IMR-90 (cell line): ENCODE measurements around the gene GORASP1. TPM values are rescaled to one million over a fixed set of nuclear protein-coding genes. Genes with fewer than 3 reads are reported as not detected.

Experiments
- ATAC-seq: fragments of 200-7000 bp; cut with Tn5 transposase; 2 replicates; pipeline ENCODE4 v1.9.1; 2020; ENCODE audit warnings: low read depth, mild to moderate bottlenecking, moderate library complexity
- BruUV-seq: library from RNA; stranded (reverse); fragments of 400-500 nt; replicated peaks from 2 replicates; lab custom pipeline; 2021; lab: Mats Ljungman, UMichigan
- CTCF ChIA-PET: fragments of 300-600 bp; formaldehyde crosslinking; extraction: SDS; loops from one replicate; lab custom pipeline; 2021; ENCODE audit warnings: antibody characterized with exemption; lab: Yijun Ruan, JAX
- POLR2A ChIA-PET: fragments of 300-600 bp; sonication (Branson Sonifier 250); formaldehyde crosslinking; loops from one replicate; lab custom pipeline; 2022; ENCODE audit warnings: antibody characterized with exemption; ENCODE audit not compliant: unreplicated experiment; lab: Charles Lee
- DNase-seq: peaks from one replicate; pipeline ENCODE4 v3.0.0; 2013
- H2AFZ ChIP-seq: replicated peaks from 2 replicates; pipeline ENCODE3; 2013; ENCODE audit warnings: low read length, mild to moderate bottlenecking; ENCODE audit not compliant: poor library complexity
- H2AK5ac ChIP-seq: 2 replicates; pipeline ENCODE4 v1.6.1; 2013; ENCODE audit warnings: low read depth, low read length, inconsistent platforms
- H2AK9ac ChIP-seq: replicated peaks from 2 replicates; pipeline ENCODE3; 2013; ENCODE audit warnings: mild to moderate bottlenecking, low read depth, low read length, moderate library complexity; ENCODE audit not compliant: poor library complexity
- H2BK120ac ChIP-seq: 2 replicates; pipeline ENCODE4 v1.6.1; 2013; ENCODE audit warnings: low read depth, low read length, inconsistent platforms
- H2BK15ac ChIP-seq: 3 replicates; pipeline ENCODE4 v1.6.1; 2013; ENCODE audit warnings: low read depth, low read length, inconsistent platforms
- H2BK20ac ChIP-seq: 2 replicates; pipeline ENCODE4 v1.6.1; 2013; ENCODE audit warnings: low read depth, mild to moderate bottlenecking, inconsistent platforms, low read length, moderate library complexity
- H2BK5ac ChIP-seq: 2 replicates; pipeline ENCODE4 v1.6.1; 2013; ENCODE audit warnings: mild to moderate bottlenecking, low read depth, low read length, inconsistent platforms; ENCODE audit not compliant: poor library complexity, severe bottlenecking
- H3K14ac ChIP-seq: replicated peaks from 2 replicates; pipeline ENCODE4 v1.6.1; 2013; ENCODE audit warnings: low read depth, low read length, inconsistent platforms
- H3K18ac ChIP-seq: 2 replicates; pipeline ENCODE4 v1.6.1; 2013; ENCODE audit warnings: low read depth, low read length, control low read depth
- H3K23ac ChIP-seq: 2 replicates; pipeline ENCODE4 v1.6.1; 2013; ENCODE audit warnings: low read depth, low read length, inconsistent platforms
- H3K27ac ChIP-seq: 2 replicates; pipeline ENCODE4 v1.5.1; 2013; ENCODE audit warnings: mild to moderate bottlenecking, control low read depth, low read length; ENCODE audit not compliant: insufficient read depth
- H3K27me3 ChIP-seq: 2 replicates; pipeline ENCODE4 v1.6.1; 2013; ENCODE audit warnings: low read length; ENCODE audit not compliant: control insufficient read depth, insufficient read depth
- H3K36me3 ChIP-seq: 2 replicates; pipeline ENCODE4 v1.6.1; 2013; ENCODE audit warnings: low read length, mixed read lengths; ENCODE audit not compliant: control insufficient read depth, insufficient read depth
- H3K4ac ChIP-seq: 2 replicates; pipeline ENCODE4 v1.6.1; 2013; ENCODE audit warnings: low read depth, low read length, inconsistent platforms
- H3K4me1 ChIP-seq: 2 replicates; pipeline ENCODE4 v1.6.1; 2013; ENCODE audit warnings: low read length, mixed read lengths; ENCODE audit not compliant: control insufficient read depth, insufficient read depth
- H3K4me2 ChIP-seq: 2 replicates; pipeline ENCODE4 v1.6.1; 2013; ENCODE audit warnings: low read depth, mild to moderate bottlenecking, control low read depth, low read length, moderate library complexity
- H3K4me3 ChIP-seq: 2 replicates; pipeline ENCODE4 v1.5.1; 2013; ENCODE audit warnings: low read depth, mild to moderate bottlenecking, control low read depth, low read length, moderate library complexity; ENCODE audit not compliant: insufficient read depth
- H3K56ac ChIP-seq: 2 replicates; pipeline ENCODE4 v1.6.1; 2013; ENCODE audit warnings: low read length, inconsistent platforms; ENCODE audit not compliant: insufficient read depth; ENCODE audit errors: extremely low read depth
- H3K79me1 ChIP-seq, 2 experiments: 2 replicates each; pipeline ENCODE4 v1.6.1; 2013; ENCODE audit warnings: low read length in 2 of 2, inconsistent platforms in 1 of 2, low read depth in 1 of 2
- H3K9ac ChIP-seq: 2 replicates; pipeline ENCODE4 v1.6.1; 2013; ENCODE audit warnings: low read depth, low read length, control low read depth
- H3K9me1 ChIP-seq: 2 replicates; pipeline ENCODE4 v1.6.1; 2013; ENCODE audit warnings: low read length, inconsistent platforms; ENCODE audit not compliant: insufficient read depth
- H3K9me3 ChIP-seq: 2 replicates; pipeline ENCODE4 v1.6.1; 2013; ENCODE audit warnings: low read length; ENCODE audit not compliant: control insufficient read depth, insufficient read depth
- H4K20me1 ChIP-seq: 2 replicates; pipeline ENCODE4 v1.6.1; 2013; ENCODE audit warnings: low read length, inconsistent platforms; ENCODE audit not compliant: insufficient read depth
- H4K5ac ChIP-seq: 2 replicates; pipeline ENCODE4 v1.6.1; 2013; ENCODE audit warnings: mild to moderate bottlenecking, low read depth, low read length, control low read depth
- H4K8ac ChIP-seq, 2 experiments: 2 replicates each; pipeline ENCODE4 v1.6.1; 2013; ENCODE audit warnings: low read depth in 2 of 2, low read length in 2 of 2, control low read depth in 1 of 2, inconsistent platforms in 1 of 2
- H4K91ac ChIP-seq: 2 replicates; pipeline ENCODE4 v1.6.1; 2013; ENCODE audit warnings: low read depth, low read length, inconsistent platforms; ENCODE audit not compliant: insufficient read depth
- BHLHE40 ChIP-seq: fragments of 150-350 bp; IDR thresholded peaks from 2 replicates; pipeline ENCODE4 v1.6.1; 2016; ENCODE audit warnings: mild to moderate bottlenecking, low read depth, low read length
- CEBPB ChIP-seq: IDR thresholded peaks from 2 replicates; pipeline ENCODE4 v1.6.1; 2012; ENCODE audit warnings: low read depth, low read length, improper control_type of control experiment
- CHD1 ChIP-seq: IDR thresholded peaks from 2 replicates; pipeline ENCODE4 v1.6.1; 2012; ENCODE audit warnings: low read depth, low read length, improper control_type of control experiment
- MAFK ChIP-seq: IDR thresholded peaks from 2 replicates; pipeline ENCODE4 v1.6.1; 2012; ENCODE audit warnings: low read depth, low read length, improper control_type of control experiment
- MAZ ChIP-seq: IDR thresholded peaks from 2 replicates; pipeline ENCODE4 v1.6.1; 2012; ENCODE audit warnings: low read depth, mild to moderate bottlenecking, low read length, improper control_type of control experiment, moderate library complexity, borderline replicate concordance
- MXI1 ChIP-seq: IDR thresholded peaks from 2 replicates; pipeline ENCODE4 v1.6.1; 2012; ENCODE audit warnings: low read depth, mild to moderate bottlenecking, low read length, moderate library complexity, borderline replicate concordance
- NFE2L2 ChIP-seq: fragments of 150-350 bp; IDR thresholded peaks from 2 replicates; pipeline ENCODE4 v1.6.1; 2016; ENCODE audit warnings: low read depth, mild to moderate bottlenecking, low read length
- POLR2A ChIP-seq: IDR thresholded peaks from 2 replicates; pipeline ENCODE4 v1.6.1; 2012; ENCODE audit warnings: mild to moderate bottlenecking, low read depth, low read length
- RAD21 ChIP-seq: IDR thresholded peaks from 2 replicates; pipeline ENCODE4 v1.6.1; 2012; ENCODE audit warnings: low read length, improper control_type of control experiment
- RCOR1 ChIP-seq: IDR thresholded peaks from 2 replicates; pipeline ENCODE4 v1.6.1; 2012; ENCODE audit warnings: mild to moderate bottlenecking, low read length, improper control_type of control experiment; ENCODE audit not compliant: insufficient replicate concordance
- RFX5 ChIP-seq: IDR thresholded peaks from 2 replicates; pipeline ENCODE4 v1.8.0; 2012; ENCODE audit warnings: low read depth, mild to moderate bottlenecking, low read length, moderate library complexity
- SMC3 ChIP-seq: fragments of 150-350 bp; IDR thresholded peaks from 2 replicates; pipeline ENCODE4 v1.6.1; 2016; ENCODE audit warnings: low read depth, mild to moderate bottlenecking, antibody characterized with exemption, low read length, moderate library complexity
- WGBS, 2 experiments: methylation state at CpG; one replicate each; pipeline versions ENCODE4 v1.1.5 to v1.1.7; 2013; ENCODE audit warnings: missing lambda C conversion rate in 2 of 2; ENCODE audit not compliant: insufficient read length in 1 of 2; ENCODE audit errors: extremely low coverage in 2 of 2; 5-methylcytosine and 5-hydroxymethylcytosine counted together
- dilution Hi-C: fragments of 300-500 bp; cut with HindIII; formaldehyde crosslinking; loops from one replicate; pipeline ENCODE4 v1.14.3; 2018; ENCODE audit warnings: low sequenced_read_pairs; ENCODE audit not compliant: unreplicated experiment
- in situ Hi-C: fragments of 300-500 bp; cut with MboI; formaldehyde crosslinking; loops from 3 replicates; pipeline ENCODE4 v1.14.3; 2019; ENCODE audit warnings: low sequenced_read_pairs, inconsistent platforms, mixed read lengths
- intact Hi-C: fragments of 100-400 bp; cut with micrococcal nuclease; formaldehyde crosslinking; loops from 2 replicates; pipeline ENCODE4 v1.10.0; 2022
- polyA plus RNA-seq, 3 experiments: library from polyadenylated mRNA; depleted of rRNA; stranded (reverse); fragments of >200 nt; gene quantifications; 2 replicates each; pipeline ENCODE4 v1.2.3, GENCODE V29; 2012; ENCODE audit warnings: low replicate concordance in 1 of 3
- total RNA-seq: library from RNA; depleted of rRNA; stranded (reverse); fragments of >200 nt; gene quantifications from 2 replicates; pipeline ENCODE4 v1.2.3, GENCODE V29; 2012
- TF ChIP-seq, protein P1 (sequence below): conservative IDR thresholded peaks from 2 replicates; pipeline ENCODE4 v1.5.1; 2012; ENCODE audit warnings: mild to moderate bottlenecking, low read depth, low read length, improper control_type of control experiment
- TF ChIP-seq, protein P2 (sequence below): fragments of 150-350 bp; IDR thresholded peaks from 2 replicates; pipeline ENCODE4 v1.6.1; 2017; ENCODE audit warnings: mild to moderate bottlenecking, antibody characterized with exemption, low read length, low read depth
- TF ChIP-seq, protein P3 (sequence below): fragments of 150-350 bp; IDR thresholded peaks from 2 replicates; pipeline ENCODE4 v1.6.1; 2016; ENCODE audit warnings: low read depth, mild to moderate bottlenecking, low read length, moderate library complexity, borderline replicate concordance

Gene GORASP1
- total and polyA plus RNA-seq, 2 of the 4 experiments (the other 2 are of a cell fraction), result 35.0 to 56.6 TPM

DNA sequence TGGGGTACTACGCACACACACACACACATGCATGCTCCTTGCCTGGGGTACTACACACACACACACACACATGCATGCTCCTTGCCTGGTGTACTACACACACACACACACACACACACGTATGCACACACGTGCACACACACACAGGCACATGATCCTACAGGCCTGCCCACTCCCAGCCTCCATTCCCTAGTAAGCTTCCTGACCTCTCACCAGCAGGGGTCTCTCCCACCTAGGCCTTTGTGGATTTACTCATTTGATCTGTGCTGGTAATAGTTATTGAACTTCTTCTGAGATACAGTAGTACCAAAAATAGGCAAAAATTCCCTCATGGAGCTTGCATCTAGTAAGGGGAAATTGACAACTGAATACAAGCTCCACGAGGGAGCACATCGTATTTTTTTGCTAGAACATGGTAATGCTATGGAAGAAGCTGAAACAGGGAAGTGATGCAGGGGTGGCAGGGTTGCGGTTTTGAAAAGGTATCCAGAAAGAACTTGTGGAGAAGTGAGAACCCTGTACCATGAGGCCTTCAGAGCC lies 19.2 kb upstream of the GORASP1 start:
- Histone ChIP-seq H3K23ac (peak overlapping the region; percentile 79; the same call in 1 of the 2 replicates), H2AK9ac (peak overlapping the region; percentile 17), H2BK5ac (peak overlapping the region; percentile 10), H2BK15ac (peak overlapping the region; percentile 3; the same call in 1 of the 3 replicates), H3K36me3 (no peaks in the 10 kb centered on the region), H3K9me1 (peaks cover 8% of the 10 kb centered on the region), H4K91ac (0 out of 2 replicates have a peak overlapping the region, but pooled peaks have one; percentile 51), H4K5ac (no peak overlapping the region), H3K9me3 (no peaks in the 10 kb centered on the region), H3K4me3 (no peak overlapping the region), H4K8ac (no peak overlapping the region), H3K9ac (no peak overlapping the region), H3K4me1 (peaks cover 5% of the 10 kb centered on the region), H3K4me2 (no peak overlapping the region), H3K14ac (0 out of 2 replicates have a peak overlapping the region, but pooled peaks have one; percentile 45), H2AK5ac (peak overlapping the region; percentile 86; the same call in 1 of the 2 replicates), H3K4ac (peak overlapping the region; percentile 52), H3K27me3 (no peaks in the 10 kb centered on the region), H3K79me1 (no peaks in the 10 kb centered on the region), H2BK120ac (no peak overlapping the region), H2BK20ac (0 out of 2 replicates have a peak overlapping the region, but pooled peaks have one; percentile 29), H2AFZ (no peak overlapping the region), H3K18ac (no peak overlapping the region), H3K27ac (no peak overlapping the region), H4K20me1 (no peaks in the 10 kb centered on the region), H3K56ac (no peak overlapping the region)
- POLR2A ChIA-PET, result no interaction called here
- intact Hi-C loops, result loop anchor here (1.0 to 2.0 kb wide), 3 partner anchors 62 to 166 kb away; no protein-coding TSS in a partner anchor
- BruUV-seq, result no TSS peak
- dilution Hi-C loops, result no loop called here
- peak; percentile 65 for DNase-seq
- ATAC-seq, result peak; percentile 78
- 33% methylated on average over 3 of the region's 6 CpGs; no CpG with 5 or more reads in 1 of the 2 experiments for WGBS, 2 experiments
- CTCF ChIA-PET, result interaction anchor here (0.5 to 4.4 kb wide), 14 partner anchors 11 to 169 kb away, joined by 3 to 41 read pairs (median 4); no protein-coding TSS in a partner anchor
- in situ Hi-C loops, result loop anchor here (5.0 kb wide), 1 partner anchor 161 kb away; no protein-coding TSS in a partner anchor
- TF ChIP-seq CHD1 (no peak), CEBPB (no peak), RFX5 (no peak), RAD21 (peak; percentile 70), BHLHE40 (peak; percentile 63), NFE2L2 (no peak), MAZ (no peak), SMC3 (peak; percentile 58), POLR2A (no peak), RCOR1 (no peak), MXI1 (no peak), MAFK (no peak)
- TF ChIP-seq, protein P1, sequence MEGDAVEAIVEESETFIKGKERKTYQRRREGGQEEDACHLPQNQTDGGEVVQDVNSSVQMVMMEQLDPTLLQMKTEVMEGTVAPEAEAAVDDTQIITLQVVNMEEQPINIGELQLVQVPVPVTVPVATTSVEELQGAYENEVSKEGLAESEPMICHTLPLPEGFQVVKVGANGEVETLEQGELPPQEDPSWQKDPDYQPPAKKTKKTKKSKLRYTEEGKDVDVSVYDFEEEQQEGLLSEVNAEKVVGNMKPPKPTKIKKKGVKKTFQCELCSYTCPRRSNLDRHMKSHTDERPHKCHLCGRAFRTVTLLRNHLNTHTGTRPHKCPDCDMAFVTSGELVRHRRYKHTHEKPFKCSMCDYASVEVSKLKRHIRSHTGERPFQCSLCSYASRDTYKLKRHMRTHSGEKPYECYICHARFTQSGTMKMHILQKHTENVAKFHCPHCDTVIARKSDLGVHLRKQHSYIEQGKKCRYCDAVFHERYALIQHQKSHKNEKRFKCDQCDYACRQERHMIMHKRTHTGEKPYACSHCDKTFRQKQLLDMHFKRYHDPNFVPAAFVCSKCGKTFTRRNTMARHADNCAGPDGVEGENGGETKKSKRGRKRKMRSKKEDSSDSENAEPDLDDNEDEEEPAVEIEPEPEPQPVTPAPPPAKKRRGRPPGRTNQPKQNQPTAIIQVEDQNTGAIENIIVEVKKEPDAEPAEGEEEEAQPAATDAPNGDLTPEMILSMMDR, result peak; percentile 65
- TF ChIP-seq, protein P2, sequence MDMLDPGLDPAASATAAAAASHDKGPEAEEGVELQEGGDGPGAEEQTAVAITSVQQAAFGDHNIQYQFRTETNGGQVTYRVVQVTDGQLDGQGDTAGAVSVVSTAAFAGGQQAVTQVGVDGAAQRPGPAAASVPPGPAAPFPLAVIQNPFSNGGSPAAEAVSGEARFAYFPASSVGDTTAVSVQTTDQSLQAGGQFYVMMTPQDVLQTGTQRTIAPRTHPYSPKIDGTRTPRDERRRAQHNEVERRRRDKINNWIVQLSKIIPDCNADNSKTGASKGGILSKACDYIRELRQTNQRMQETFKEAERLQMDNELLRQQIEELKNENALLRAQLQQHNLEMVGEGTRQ, result peak; percentile 27; the same call in 1 of the 2 replicates
- TF ChIP-seq, protein P3, sequence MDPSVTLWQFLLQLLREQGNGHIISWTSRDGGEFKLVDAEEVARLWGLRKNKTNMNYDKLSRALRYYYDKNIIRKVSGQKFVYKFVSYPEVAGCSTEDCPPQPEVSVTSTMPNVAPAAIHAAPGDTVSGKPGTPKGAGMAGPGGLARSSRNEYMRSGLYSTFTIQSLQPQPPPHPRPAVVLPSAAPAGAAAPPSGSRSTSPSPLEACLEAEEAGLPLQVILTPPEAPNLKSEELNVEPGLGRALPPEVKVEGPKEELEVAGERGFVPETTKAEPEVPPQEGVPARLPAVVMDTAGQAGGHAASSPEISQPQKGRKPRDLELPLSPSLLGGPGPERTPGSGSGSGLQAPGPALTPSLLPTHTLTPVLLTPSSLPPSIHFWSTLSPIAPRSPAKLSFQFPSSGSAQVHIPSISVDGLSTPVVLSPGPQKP, result no peak
